Myocyte (in vitro differentiated cells): ENCODE measurements around the gene CPB1. TPM values are rescaled to one million over a fixed set of nuclear protein-coding genes. Genes with fewer than 3 reads are reported as not detected.
A peak's percentile ranks its signal among the peaks of the same experiment; 100 is the strongest.

Experiments
- DNase-seq: peaks from one replicate; pipeline ENCODE4 v3.0.0-alpha.2; 2012; ENCODE audit warnings: low read depth
- total RNA-seq: library from RNA; depleted of rRNA; stranded (reverse); fragments of >200 nt; gene quantifications from 2 replicates; pipeline ENCODE4 v1.2.3, GENCODE V29; 2014

Gene CPB1
- total RNA-seq, 1 donor from 2014 or later = 0.56 TPM

GRCh38 chr3:148881286-148881685 lies 53.7 kb downstream of the CPB1 start:
- no peak for DNase-seq

GRCh38 chr3:148882288-148882687 lies 54.7 kb downstream of the CPB1 start:
- DNase-seq = peak; percentile 53

- no peak for DNase-seq
Measured at GRCh38 chr3:148883163-148883562, 55.6 kb downstream of the CPB1 start.

GRCh38 chr3:148884261-148884660 lies 56.6 kb downstream of the CPB1 start:
- DNase-seq = no peak

GRCh38 chr3:148889828-148890227 lies 62.2 kb downstream of the CPB1 start:
- no peak for DNase-seq

GRCh38 chr3:148896062-148896461 lies 68.5 kb downstream of the CPB1 start:
- no peak for DNase-seq

GRCh38 chr3:148901987-148902791 lies 74.6 kb downstream of the CPB1 start:
- DNase-seq = peak; percentile 65

- DNase-seq = no peak
Measured at GRCh38 chr3:148903022-148903442, 75.4 kb downstream of the CPB1 start.

GRCh38 chr3:148903941-148904340 lies 76.3 kb downstream of the CPB1 start:
- DNase-seq = peak; percentile 22

GRCh38 chr3:148906667-148907066 lies 79.1 kb downstream of the CPB1 start:
- DNase-seq = no peak

Other genes with a start within 250 kb of the CPB1 start
- gene AGTR1, start 129.9 kb upstream of the CPB1 start, total RNA-seq = 5.6 and 7.1 TPM in 2 replicates
- gene CPA3, start 37.5 kb downstream of the CPB1 start, total RNA-seq = 1.3 and 1.6 TPM in 2 replicates
- 41.0 and 76.3 TPM in 2 replicates for gene GYG1, start 163.7 kb downstream of the CPB1 start, total RNA-seq